ENCODE results near the gene MYO1D. TPM values are rescaled to one million over a fixed set of nuclear protein-coding genes. Genes with fewer than 3 reads are reported as not detected.
A peak's percentile ranks its signal among the peaks of the same experiment; 100 is the strongest.

The MYO1D gene
- total RNA-seq, 1 experiment from 2014 or later = 206 TPM

DNA sequence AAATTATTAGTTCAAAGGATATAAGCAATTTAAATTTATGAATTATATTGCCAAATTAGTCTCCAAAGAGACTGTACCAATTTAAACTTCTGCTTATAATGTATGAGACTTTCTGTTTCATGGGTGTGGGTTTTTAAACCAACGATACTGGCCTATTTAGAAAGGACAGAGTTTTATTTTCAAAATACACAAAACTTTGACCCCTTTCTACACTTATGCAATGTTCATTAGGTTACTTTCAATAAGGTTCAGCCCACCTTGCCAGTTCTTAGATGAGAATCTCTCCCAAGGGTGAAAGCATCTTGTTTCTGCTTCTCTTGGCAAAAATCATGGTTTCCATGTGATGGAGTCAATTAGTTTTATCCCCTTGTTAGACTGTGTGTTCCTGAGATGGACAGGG, 84.7 kb downstream of the MYO1D start:
- ChIA-PET POLR2A (no interaction called here), CTCF (interaction anchor here (1.1 kb wide), 1 partner anchor 85 kb away, joined by 5 read pairs; the partner anchor contains the start of gene MYO1D)
- no peaks in the 10 kb centered on the region for H3K36me3 Mint-ChIP-seq (ENCODE audit: insufficient read depth, unreplicated experiment)
- no TSS peak for BruUV-seq (replicated peaks)
- TF ChIP-seq CTCF (IDR thresholded peaks at IDR 0.05; ENCODE audit: insufficient read depth in 1 of 2, low read depth in 1 of 2, low read length in 1 of 2, severe bottlenecking in 1 of 2, unreplicated experiment in 1 of 2) = no peak
- no peaks in the 10 kb centered on the region for H3K27me3 Mint-ChIP-seq (ENCODE audit: insufficient read depth, unreplicated experiment)
- Histone ChIP-seq H3K4me1 (peaks cover 50% of the 10 kb centered on the region), H3K36me3 (ENCODE audit: control insufficient read depth, insufficient read depth, low read length) (no peaks in the 10 kb centered on the region), H3K27me3 (replicated peaks; ENCODE audit: control insufficient read depth, insufficient read depth, low read length) (no peaks in the 10 kb centered on the region), H3K4me3 (ENCODE audit: low read depth, low read length) (no peak overlapping the region), H3K9me3 (no peaks in the 10 kb centered on the region)
- no peak for DNase-seq
- intact Hi-C loops (cut with micrococcal nuclease; ENCODE audit: unreplicated experiment) = no loop called here
- H3K4me3 Mint-ChIP-seq (ENCODE audit: unreplicated experiment) = no peak overlapping the region
- H3K9me3 Mint-ChIP-seq (ENCODE audit: unreplicated experiment) = peaks cover 9% of the 10 kb centered on the region
- no peak overlapping the region for H3K27ac Mint-ChIP-seq (ENCODE audit: unreplicated experiment)
- H3K4me1 Mint-ChIP-seq (ENCODE audit: low read depth, unreplicated experiment) = peaks cover 19% of the 10 kb centered on the region

- H3K4me3 ChIP-seq (ENCODE audit: low read depth, low read length) = no peak overlapping the region
- DNase-seq = no peak
- intact Hi-C loops (cut with micrococcal nuclease; ENCODE audit: unreplicated experiment) = no loop called here
- H3K27ac Mint-ChIP-seq (ENCODE audit: unreplicated experiment) = no peak overlapping the region
- no peaks in the 10 kb centered on the region for H3K9me3 ChIP-seq
- TF ChIP-seq CTCF (IDR thresholded peaks at IDR 0.05; ENCODE audit: insufficient read depth in 1 of 2, low read depth in 1 of 2, low read length in 1 of 2, severe bottlenecking in 1 of 2, unreplicated experiment in 1 of 2) = no peak
- no TSS peak for BruUV-seq (replicated peaks)
- no peaks in the 10 kb centered on the region for H3K27me3 ChIP-seq (replicated peaks; ENCODE audit: control insufficient read depth, insufficient read depth, low read length)
- POLR2A ChIA-PET = no interaction called here
- H3K4me1 Mint-ChIP-seq (ENCODE audit: low read depth, unreplicated experiment) = peaks cover 27% of the 10 kb centered on the region
- no peaks in the 10 kb centered on the region for H3K27me3 Mint-ChIP-seq (ENCODE audit: insufficient read depth, unreplicated experiment)
- H3K36me3 ChIP-seq (ENCODE audit: control insufficient read depth, insufficient read depth, low read length) = no peaks in the 10 kb centered on the region
- peaks cover 6% of the 10 kb centered on the region for H3K36me3 Mint-ChIP-seq (ENCODE audit: insufficient read depth, unreplicated experiment)
- H3K9me3 Mint-ChIP-seq (ENCODE audit: unreplicated experiment) = peaks cover 9% of the 10 kb centered on the region
- H3K4me1 ChIP-seq = peaks cover 13% of the 10 kb centered on the region
- CTCF ChIA-PET = interaction anchor here (1.0 kb wide), 1 partner anchor 90 kb away, joined by 4 read pairs; no protein-coding TSS in a partner anchor
- H3K4me3 Mint-ChIP-seq (ENCODE audit: unreplicated experiment) = no peak overlapping the region
Observed at GRCh38 chr17:32786169-32786568, 90.8 kb downstream of the MYO1D start.

- Mint-ChIP-seq H3K9me3 (ENCODE audit: unreplicated experiment) (peaks cover 4% of the 10 kb centered on the region), H3K4me1 (ENCODE audit: low read depth, unreplicated experiment) (peaks cover 21% of the 10 kb centered on the region), H3K27ac (ENCODE audit: unreplicated experiment) (peak overlapping the region; percentile 68), H3K36me3 (ENCODE audit: insufficient read depth, unreplicated experiment) (peaks cover 17% of the 10 kb centered on the region), H3K27me3 (ENCODE audit: insufficient read depth, unreplicated experiment) (no peaks in the 10 kb centered on the region), H3K4me3 (ENCODE audit: unreplicated experiment) (no peak overlapping the region)
- DNase-seq = no peak
- no peaks in the 10 kb centered on the region for H3K9me3 ChIP-seq
- H3K36me3 ChIP-seq (ENCODE audit: control insufficient read depth, insufficient read depth, low read length) = no peaks in the 10 kb centered on the region
- BruUV-seq (replicated peaks) = no TSS peak
- CTCF ChIA-PET = interaction anchor here (0.5 to 4.6 kb wide), 6 partner anchors 49 to 428 kb away, joined by 3 to 80 read pairs (median 6); partner anchors contain the start of gene MYO1D
- H3K4me1 ChIP-seq = peaks cover 13% of the 10 kb centered on the region
- intact Hi-C loops (cut with micrococcal nuclease; ENCODE audit: unreplicated experiment) = loop anchor here (5.0 kb wide), 1 partner anchor 143 kb away; the partner anchor contains the start of gene TMEM98
- POLR2A ChIA-PET = no interaction called here
- no peak overlapping the region for H3K4me3 ChIP-seq (ENCODE audit: low read depth, low read length)
- no peaks in the 10 kb centered on the region for H3K27me3 ChIP-seq (replicated peaks; ENCODE audit: control insufficient read depth, insufficient read depth, low read length)
- no peak for TF ChIP-seq CTCF (IDR thresholded peaks at IDR 0.05; ENCODE audit: insufficient read depth in 1 of 2, low read depth in 1 of 2, low read length in 1 of 2, severe bottlenecking in 1 of 2, unreplicated experiment in 1 of 2)
Observed at GRCh38 chr17:32784113-32784512, 92.8 kb downstream of the MYO1D start.
